Liver (tissue), 9 donors: ENCODE results near the gene WNK4. TPM values are rescaled to one million over a fixed set of nuclear protein-coding genes. Genes with fewer than 3 reads are reported as not detected.

Experiments
- DNase-seq: peaks from one replicate; pipeline ENCODE4 v3.0.0-alpha.2; 2017; ENCODE audit warnings: low spot score
- H3K27ac ChIP-seq, 2 donors: one replicate each; pipeline ENCODE4 v1.7.0; 2013; ENCODE audit warnings: inconsistent platforms in 2 of 2, low read length in 2 of 2, control low read depth in 1 of 2, low read depth in 1 of 2, mild to moderate bottlenecking in 1 of 2
- H3K27me3 ChIP-seq, 4 donors: one replicate each; pipeline versions ENCODE4 v1.6.1 to v1.7.0; 2013; ENCODE audit warnings: low read length in 3 of 4, inconsistent platforms in 1 of 4, mild to moderate bottlenecking in 1 of 4, moderate library complexity in 1 of 4; ENCODE audit not compliant: control insufficient read depth in 4 of 4, insufficient read depth in 4 of 4
- H3K36me3 ChIP-seq, 4 donors: one replicate each; pipeline versions ENCODE4 v1.6.1 to v1.7.0; 2013; ENCODE audit warnings: low read length in 3 of 4, mild to moderate bottlenecking in 3 of 4, low read depth in 1 of 4, moderate library complexity in 1 of 4; ENCODE audit not compliant: control insufficient read depth in 4 of 4, insufficient read depth in 3 of 4
- H3K4me1 ChIP-seq, 4 donors: one replicate each; pipeline versions ENCODE4 v1.6.1 to v1.7.0; 2013; ENCODE audit warnings: low read length in 3 of 4, mild to moderate bottlenecking in 3 of 4, moderate library complexity in 1 of 4; ENCODE audit not compliant: control insufficient read depth in 4 of 4, insufficient read depth in 4 of 4
- H3K4me3 ChIP-seq, 3 donors: one replicate each; pipeline versions ENCODE4 v1.6.1 to v1.7.0; 2013; ENCODE audit warnings: low read length in 3 of 3, control low read depth in 1 of 3, low read depth in 1 of 3, mild to moderate bottlenecking in 1 of 3
- H3K9ac ChIP-seq, 2 donors: one replicate each; pipeline ENCODE4 v1.7.0; 2013; ENCODE audit warnings: low read length in 2 of 2, mild to moderate bottlenecking in 2 of 2, moderate library complexity in 2 of 2, control low read depth in 1 of 2, low read depth in 1 of 2
- H3K9me3 ChIP-seq, 4 donors: one replicate each; pipeline versions ENCODE4 v1.6.1 to v1.7.0; 2013; ENCODE audit warnings: low read length in 3 of 4; ENCODE audit not compliant: control insufficient read depth in 4 of 4
- GABPA ChIP-seq, 2 donors: IDR thresholded peaks in 1 of 2; conservative IDR thresholded peaks in 1 of 2; 2 replicates each; pipeline ENCODE4 v1.6.1; 2016; ENCODE audit warnings: antibody characterized with exemption in 2 of 2, mild to moderate bottlenecking in 1 of 2, moderate library complexity in 1 of 2
- HNF4A ChIP-seq, 2 donors: conservative IDR thresholded peaks; 2 replicates each; pipeline ENCODE4 v1.6.1; 2016; ENCODE audit warnings: antibody characterized with exemption in 2 of 2, mild to moderate bottlenecking in 2 of 2
- HNF4G ChIP-seq: IDR thresholded peaks from 2 replicates; pipeline ENCODE4 v1.6.1; 2016; ENCODE audit warnings: antibody characterized with exemption
- RAD21 ChIP-seq, 2 donors: IDR thresholded peaks; 2 replicates each; pipeline ENCODE4 v1.6.1; 2016; ENCODE audit warnings: antibody characterized with exemption in 2 of 2, mild to moderate bottlenecking in 2 of 2
- YY1 ChIP-seq: IDR thresholded peaks from 2 replicates; pipeline ENCODE4 v1.6.1; 2016; ENCODE audit warnings: antibody characterized with exemption, mild to moderate bottlenecking
- WGBS: extraction: QIAGEN DNeasy Blood & Tissue Kit; methylation state at CpG from one replicate; pipeline ENCODE4 v1.1.7; 2013; 5-methylcytosine and 5-hydroxymethylcytosine counted together
- polyA plus RNA-seq, 2 donors: library from polyadenylated mRNA; stranded (reverse) in 1 of 2; unstranded in 1 of 2; fragments of 200-250 nt in 1 of 2; fragments of >200 nt in 1 of 2; fragmentation: Nextera tagmentation in 1 of 2; extraction: Ambion mirVana in 1 of 2; gene quantifications; one replicate each; pipeline versions ENCODE4 v1.2.1 to v1.2.3, GENCODE V29; 2013 to 2015
- total RNA-seq, 2 donors: library from RNA; depleted of rRNA; stranded (reverse); fragments of >200 nt; gene quantifications; one replicate each; pipeline ENCODE4 v1.2.3, GENCODE V29; 2014
- TF ChIP-seq, protein P1 (sequence below): IDR thresholded peaks from 2 replicates; pipeline ENCODE4 v1.6.1; 2016; ENCODE audit warnings: antibody characterized with exemption
- TF ChIP-seq, protein P2 (sequence below): IDR thresholded peaks from 2 replicates; pipeline ENCODE4 v1.6.1; 2016; ENCODE audit warnings: antibody characterized with exemption, mild to moderate bottlenecking
- donor health status: healthy.
- donor health status: healthy.
- donor health status: healthy.
- donor health status: healthy.
- donor health status: healthy.

Gene WNK4
- total and polyA plus RNA-seq, 4 donors = 0.33 to 7.5 (median 0.50) TPM

DNA sequence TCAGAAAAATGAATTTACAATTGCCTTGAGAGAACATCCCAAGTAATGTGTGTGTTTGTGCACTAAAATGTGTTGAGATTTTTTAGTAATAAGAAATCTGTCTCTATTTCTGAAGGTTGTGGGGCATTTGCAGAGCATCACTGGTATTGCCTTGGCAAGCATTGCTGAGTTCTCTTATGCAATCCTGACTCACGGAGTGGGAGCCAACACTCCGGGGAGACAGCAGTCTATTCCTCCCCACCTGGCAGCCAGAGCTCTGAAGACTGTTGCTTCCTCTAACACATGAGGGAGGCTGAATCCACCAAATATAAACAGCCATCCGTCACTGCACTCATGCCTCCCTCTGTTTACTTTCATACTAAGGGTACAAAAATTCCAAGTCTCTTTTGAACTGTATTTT is 28.8 kb downstream of the WNK4 start:
- Histone ChIP-seq H3K9ac (no peak overlapping the region), H3K27ac (no peak overlapping the region), H3K4me3 (no peak overlapping the region), H3K36me3 (peaks cover 4 to 22% (median 19%) of the 10 kb centered on the region in 4 donors), H3K4me1 (peaks cover 0 to 14% (median 5%) of the 10 kb centered on the region in 4 donors), H3K27me3 (no peaks in the 10 kb centered on the region), H3K9me3 (no peaks in the 10 kb centered on the region)
- WGBS = 33% methylated on average over 3 of the region's 3 CpGs
- TF ChIP-seq GABPA (IDR thresholded peaks at IDR 0.05 in 1 of 2, conservative IDR thresholded peaks at IDR 0.05 in 1 of 2) (peak in 1 of 2 donors; percentile 31), YY1 (no peak), RAD21 (IDR thresholded peaks at IDR 0.05) (peak in 1 of 2 donors; percentile 21)
- no peak for DNase-seq

DNA sequence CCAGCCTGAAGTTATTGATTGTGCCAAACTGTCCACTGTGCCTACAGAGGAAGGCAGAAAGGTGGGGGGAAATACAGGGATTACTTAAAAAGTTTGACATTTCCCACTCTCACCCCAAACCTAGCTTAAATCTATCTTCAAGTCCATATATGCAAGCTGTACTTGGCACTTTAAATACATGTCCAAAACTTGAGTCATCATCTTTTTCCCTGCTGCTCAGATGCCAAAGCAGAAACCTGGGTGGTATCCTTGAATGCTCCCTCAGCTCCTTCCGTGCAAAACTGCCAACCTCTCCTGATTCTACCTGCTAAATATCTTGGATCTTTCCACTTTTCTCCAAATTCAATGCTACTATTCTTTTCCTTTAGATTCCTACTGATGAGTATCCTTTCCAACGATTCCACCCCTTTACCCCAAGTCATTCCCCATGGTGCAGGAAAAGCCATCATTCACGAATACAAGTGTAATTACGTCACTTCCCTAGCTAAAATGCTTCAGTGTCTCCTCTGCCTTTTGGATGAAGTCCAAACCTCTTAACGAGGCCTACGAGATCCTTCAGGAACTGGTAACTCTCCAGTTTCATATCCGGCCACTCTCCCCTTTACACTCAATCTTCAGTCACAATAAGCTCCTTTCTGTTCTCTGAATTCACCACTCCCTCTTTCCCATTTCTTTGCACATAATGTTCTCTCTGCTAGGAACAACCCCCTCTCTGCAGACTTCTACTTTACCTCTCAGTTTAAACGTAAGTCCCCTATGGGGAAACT is 34.4 kb downstream of the WNK4 start:
- Histone ChIP-seq H3K9ac (no peak overlapping the region), H3K9me3 (no peaks in the 10 kb centered on the region), H3K4me3 (no peak overlapping the region), H3K36me3 (peaks cover 7 to 73% (median 57%) of the 10 kb centered on the region in 4 donors), H3K27ac (no peak overlapping the region), H3K4me1 (no peaks in the 10 kb centered on the region), H3K27me3 (no peaks in the 10 kb centered on the region)
- 82% methylated on average over 8 of the region's 8 CpGs for WGBS
- no peak for TF ChIP-seq RAD21 (IDR thresholded peaks at IDR 0.05)
- DNase-seq = no peak

DNA sequence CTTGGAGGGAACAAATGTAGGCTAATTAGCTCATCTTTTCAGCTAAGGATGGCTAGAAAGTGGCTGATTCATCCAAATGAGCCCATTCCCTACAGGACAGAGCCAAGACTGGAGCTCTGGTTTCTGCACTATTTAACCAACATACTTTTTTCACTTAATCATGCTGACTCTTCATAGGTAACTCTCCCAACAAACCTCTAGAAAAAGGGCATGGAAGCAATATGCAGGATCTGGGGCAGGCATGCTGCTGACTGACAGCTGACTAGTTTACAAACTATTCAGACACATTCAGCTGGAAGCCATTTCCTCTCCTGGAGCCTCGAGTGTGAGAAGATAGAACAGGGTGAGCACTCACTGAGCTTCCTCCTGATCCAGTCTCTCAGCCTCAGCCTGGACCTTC is 37.5 kb downstream of the WNK4 start:
- 75% methylated on average over 1 of the region's 1 CpG for WGBS
- no peaks in the 10 kb centered on the region for H3K27me3 ChIP-seq
- no peak overlapping the region for H3K27ac ChIP-seq
- no peak for DNase-seq
- H3K9ac ChIP-seq = no peak overlapping the region
- H3K4me3 ChIP-seq = no peak overlapping the region
- TF ChIP-seq HNF4A (conservative IDR thresholded peaks at IDR 0.05) = no peak
- TF ChIP-seq, protein P1, sequence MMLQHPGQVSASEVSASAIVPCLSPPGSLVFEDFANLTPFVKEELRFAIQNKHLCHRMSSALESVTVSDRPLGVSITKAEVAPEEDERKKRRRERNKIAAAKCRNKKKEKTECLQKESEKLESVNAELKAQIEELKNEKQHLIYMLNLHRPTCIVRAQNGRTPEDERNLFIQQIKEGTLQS = no peak
- TF ChIP-seq, protein P2, sequence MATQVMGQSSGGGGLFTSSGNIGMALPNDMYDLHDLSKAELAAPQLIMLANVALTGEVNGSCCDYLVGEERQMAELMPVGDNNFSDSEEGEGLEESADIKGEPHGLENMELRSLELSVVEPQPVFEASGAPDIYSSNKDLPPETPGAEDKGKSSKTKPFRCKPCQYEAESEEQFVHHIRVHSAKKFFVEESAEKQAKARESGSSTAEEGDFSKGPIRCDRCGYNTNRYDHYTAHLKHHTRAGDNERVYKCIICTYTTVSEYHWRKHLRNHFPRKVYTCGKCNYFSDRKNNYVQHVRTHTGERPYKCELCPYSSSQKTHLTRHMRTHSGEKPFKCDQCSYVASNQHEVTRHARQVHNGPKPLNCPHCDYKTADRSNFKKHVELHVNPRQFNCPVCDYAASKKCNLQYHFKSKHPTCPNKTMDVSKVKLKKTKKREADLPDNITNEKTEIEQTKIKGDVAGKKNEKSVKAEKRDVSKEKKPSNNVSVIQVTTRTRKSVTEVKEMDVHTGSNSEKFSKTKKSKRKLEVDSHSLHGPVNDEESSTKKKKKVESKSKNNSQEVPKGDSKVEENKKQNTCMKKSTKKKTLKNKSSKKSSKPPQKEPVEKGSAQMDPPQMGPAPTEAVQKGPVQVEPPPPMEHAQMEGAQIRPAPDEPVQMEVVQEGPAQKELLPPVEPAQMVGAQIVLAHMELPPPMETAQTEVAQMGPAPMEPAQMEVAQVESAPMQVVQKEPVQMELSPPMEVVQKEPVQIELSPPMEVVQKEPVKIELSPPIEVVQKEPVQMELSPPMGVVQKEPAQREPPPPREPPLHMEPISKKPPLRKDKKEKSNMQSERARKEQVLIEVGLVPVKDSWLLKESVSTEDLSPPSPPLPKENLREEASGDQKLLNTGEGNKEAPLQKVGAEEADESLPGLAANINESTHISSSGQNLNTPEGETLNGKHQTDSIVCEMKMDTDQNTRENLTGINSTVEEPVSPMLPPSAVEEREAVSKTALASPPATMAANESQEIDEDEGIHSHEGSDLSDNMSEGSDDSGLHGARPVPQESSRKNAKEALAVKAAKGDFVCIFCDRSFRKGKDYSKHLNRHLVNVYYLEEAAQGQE = no peak
- H3K9me3 ChIP-seq = no peaks in the 10 kb centered on the region
- H3K36me3 ChIP-seq = peaks cover 6 to 74% (median 56%) of the 10 kb centered on the region in 4 donors
- peaks cover 0 to 4% (median 0%) of the 10 kb centered on the region in 4 donors for H3K4me1 ChIP-seq

DNA sequence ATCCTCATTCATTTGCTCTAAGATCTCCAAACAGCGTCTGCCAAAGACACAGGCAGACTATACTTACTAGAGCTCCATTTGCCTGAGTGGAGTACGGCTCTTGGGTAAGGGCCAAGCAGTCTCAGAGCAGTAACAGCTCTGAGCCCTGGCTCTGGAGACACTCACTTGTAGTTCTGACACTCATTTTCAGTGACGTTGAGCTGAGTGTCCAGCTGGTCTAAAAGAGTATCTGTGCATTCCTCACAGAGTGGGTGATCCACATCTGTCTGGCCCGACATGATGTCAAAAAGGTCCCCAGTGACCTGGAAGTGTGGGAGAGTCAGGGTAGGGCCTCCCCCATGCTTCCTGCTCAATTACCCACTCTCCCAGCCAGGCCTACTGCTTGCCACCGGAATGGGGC is 38.0 kb downstream of the WNK4 start:
- TF ChIP-seq, protein P2 = no peak
- TF ChIP-seq RAD21 (IDR thresholded peaks at IDR 0.05) = no peak
- no peak for TF ChIP-seq HNF4G
- no peak for TF ChIP-seq GABPA (IDR thresholded peaks at IDR 0.05 in 1 of 2, conservative IDR thresholded peaks at IDR 0.05 in 1 of 2)

More for the DNA sequence above, 38.0 kb downstream of the WNK4 start:
- Histone ChIP-seq H3K9me3 (no peaks in the 10 kb centered on the region), H3K4me1 (peaks cover under 1 to 10% (median 1%) of the 10 kb centered on the region in 4 donors), H3K36me3 (peaks cover 3 to 73% (median 56%) of the 10 kb centered on the region in 4 donors), H3K9ac (no peak overlapping the region), H3K4me3 (no peak overlapping the region), H3K27me3 (no peaks in the 10 kb centered on the region), H3K27ac (no peak overlapping the region)
- WGBS = 91% methylated on average over 5 of the region's 5 CpGs
- DNase-seq = no peak
